Measurements from ENCODE around the gene SH2B2.

DNA sequence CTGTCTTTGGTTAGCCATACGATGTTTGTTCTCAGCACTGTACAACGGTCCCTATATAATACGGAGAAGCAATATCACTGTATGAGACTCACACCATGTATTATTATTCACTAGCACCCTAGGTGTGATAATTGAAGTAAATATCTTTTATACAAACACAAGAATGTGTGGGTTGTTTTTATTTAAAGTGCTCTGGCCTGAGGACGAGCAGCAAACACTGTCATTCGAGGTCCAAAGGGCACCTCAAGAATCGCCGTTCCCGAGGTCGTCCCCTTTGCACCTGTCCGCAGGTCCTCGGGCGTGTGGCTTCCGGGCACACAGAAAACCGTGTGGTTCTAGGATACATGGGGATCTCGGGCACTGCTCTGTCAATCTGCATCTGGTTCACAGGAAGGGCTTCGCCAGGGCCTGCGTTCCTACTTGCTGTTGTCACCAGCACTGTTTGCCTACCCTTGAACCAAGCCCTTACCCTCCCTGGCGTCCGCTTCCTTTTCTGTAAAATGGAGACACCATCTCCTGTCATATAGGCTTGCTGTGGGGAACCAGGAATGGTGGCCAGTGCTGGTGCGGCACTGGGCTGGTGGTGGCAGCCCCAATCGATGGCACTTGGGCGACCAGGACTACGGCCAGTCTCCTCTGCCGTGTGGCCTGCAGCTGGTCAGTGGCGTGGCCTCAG, 28.5 kb upstream of the SH2B2 start:
- no peak for TF ChIP-seq ZNF331 (CRISPR knock-in tag; IDR thresholded peaks at IDR 0.05; ENCODE audit: low read depth)
- no peak for TF ChIP-seq JUNB (IDR thresholded peaks at IDR 0.05; ENCODE audit: unreplicated experiment)
- TF ChIP-seq, protein P1, sequence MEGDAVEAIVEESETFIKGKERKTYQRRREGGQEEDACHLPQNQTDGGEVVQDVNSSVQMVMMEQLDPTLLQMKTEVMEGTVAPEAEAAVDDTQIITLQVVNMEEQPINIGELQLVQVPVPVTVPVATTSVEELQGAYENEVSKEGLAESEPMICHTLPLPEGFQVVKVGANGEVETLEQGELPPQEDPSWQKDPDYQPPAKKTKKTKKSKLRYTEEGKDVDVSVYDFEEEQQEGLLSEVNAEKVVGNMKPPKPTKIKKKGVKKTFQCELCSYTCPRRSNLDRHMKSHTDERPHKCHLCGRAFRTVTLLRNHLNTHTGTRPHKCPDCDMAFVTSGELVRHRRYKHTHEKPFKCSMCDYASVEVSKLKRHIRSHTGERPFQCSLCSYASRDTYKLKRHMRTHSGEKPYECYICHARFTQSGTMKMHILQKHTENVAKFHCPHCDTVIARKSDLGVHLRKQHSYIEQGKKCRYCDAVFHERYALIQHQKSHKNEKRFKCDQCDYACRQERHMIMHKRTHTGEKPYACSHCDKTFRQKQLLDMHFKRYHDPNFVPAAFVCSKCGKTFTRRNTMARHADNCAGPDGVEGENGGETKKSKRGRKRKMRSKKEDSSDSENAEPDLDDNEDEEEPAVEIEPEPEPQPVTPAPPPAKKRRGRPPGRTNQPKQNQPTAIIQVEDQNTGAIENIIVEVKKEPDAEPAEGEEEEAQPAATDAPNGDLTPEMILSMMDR (conservative IDR thresholded peaks at IDR 0.05; ENCODE audit: low read depth in 2 of 2): no peak
- TF ChIP-seq POLR2AphosphoS5 (IDR thresholded peaks at IDR 0.05; ENCODE audit: low read depth): no peak
- TF ChIP-seq, protein P2, sequence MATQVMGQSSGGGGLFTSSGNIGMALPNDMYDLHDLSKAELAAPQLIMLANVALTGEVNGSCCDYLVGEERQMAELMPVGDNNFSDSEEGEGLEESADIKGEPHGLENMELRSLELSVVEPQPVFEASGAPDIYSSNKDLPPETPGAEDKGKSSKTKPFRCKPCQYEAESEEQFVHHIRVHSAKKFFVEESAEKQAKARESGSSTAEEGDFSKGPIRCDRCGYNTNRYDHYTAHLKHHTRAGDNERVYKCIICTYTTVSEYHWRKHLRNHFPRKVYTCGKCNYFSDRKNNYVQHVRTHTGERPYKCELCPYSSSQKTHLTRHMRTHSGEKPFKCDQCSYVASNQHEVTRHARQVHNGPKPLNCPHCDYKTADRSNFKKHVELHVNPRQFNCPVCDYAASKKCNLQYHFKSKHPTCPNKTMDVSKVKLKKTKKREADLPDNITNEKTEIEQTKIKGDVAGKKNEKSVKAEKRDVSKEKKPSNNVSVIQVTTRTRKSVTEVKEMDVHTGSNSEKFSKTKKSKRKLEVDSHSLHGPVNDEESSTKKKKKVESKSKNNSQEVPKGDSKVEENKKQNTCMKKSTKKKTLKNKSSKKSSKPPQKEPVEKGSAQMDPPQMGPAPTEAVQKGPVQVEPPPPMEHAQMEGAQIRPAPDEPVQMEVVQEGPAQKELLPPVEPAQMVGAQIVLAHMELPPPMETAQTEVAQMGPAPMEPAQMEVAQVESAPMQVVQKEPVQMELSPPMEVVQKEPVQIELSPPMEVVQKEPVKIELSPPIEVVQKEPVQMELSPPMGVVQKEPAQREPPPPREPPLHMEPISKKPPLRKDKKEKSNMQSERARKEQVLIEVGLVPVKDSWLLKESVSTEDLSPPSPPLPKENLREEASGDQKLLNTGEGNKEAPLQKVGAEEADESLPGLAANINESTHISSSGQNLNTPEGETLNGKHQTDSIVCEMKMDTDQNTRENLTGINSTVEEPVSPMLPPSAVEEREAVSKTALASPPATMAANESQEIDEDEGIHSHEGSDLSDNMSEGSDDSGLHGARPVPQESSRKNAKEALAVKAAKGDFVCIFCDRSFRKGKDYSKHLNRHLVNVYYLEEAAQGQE (IDR thresholded peaks at IDR 0.05; ENCODE audit: unreplicated experiment): no peak
- TF ChIP-seq EZH2phosphoT487 (IDR thresholded peaks at IDR 0.05; ENCODE audit: unreplicated experiment): no peak

Measured in GM23338 (cell line).